RWPE2 (cell line): Measurements from ENCODE around the gene BTG1.

ENCODE experiments used
- ATAC-seq: fragments of 200-7000 bp; cut with Tn5 transposase; 3 replicates; pipeline ENCODE4 v1.9.1; 2021; ENCODE audit warnings: low read depth
- DNase-seq: peaks from one replicate; pipeline ENCODE4 v3.0.0-alpha.2; 2020; ENCODE audit warnings: low spot score
- H3K27ac ChIP-seq: fragments of 450-650 bp; 2 replicates; pipeline ENCODE4 v1.5.1; 2017; ENCODE audit warnings: mild to moderate bottlenecking; ENCODE audit not compliant: poor library complexity, severe bottlenecking
- H3K27me3 ChIP-seq: fragments of 250-450 bp; sonication (Bioruptor Pico); 2 replicates; pipeline ENCODE4 v1.5.1; 2021; ENCODE audit warnings: mild to moderate bottlenecking, moderate library complexity; ENCODE audit not compliant: insufficient read depth, poor library complexity, severe bottlenecking
- H3K36me3 ChIP-seq: fragments of 250-450 bp; sonication (Bioruptor Pico); 2 replicates; pipeline ENCODE4 v1.5.1; 2020; ENCODE audit warnings: low read depth, mild to moderate bottlenecking, moderate library complexity
- H3K4me1 ChIP-seq: fragments of 250-450 bp; sonication (Bioruptor Pico); 2 replicates; pipeline ENCODE4 v1.5.1; 2021; ENCODE audit warnings: mild to moderate bottlenecking, moderate library complexity; ENCODE audit not compliant: insufficient read depth, poor library complexity, severe bottlenecking
- H3K4me3 ChIP-seq: fragments of 250-450 bp; sonication (Bioruptor Pico); 2 replicates; pipeline ENCODE4 v1.5.1; 2021; ENCODE audit warnings: mild to moderate bottlenecking, moderate library complexity; ENCODE audit not compliant: severe bottlenecking
- H3K9me3 ChIP-seq: fragments of 250-450 bp; sonication (Bioruptor Pico); 2 replicates; pipeline ENCODE4 v1.5.1; 2021; ENCODE audit warnings: mild to moderate bottlenecking, moderate library complexity; ENCODE audit not compliant: severe bottlenecking
- TF ChIP-seq, protein P1 (sequence below): fragments of 450-650 bp; IDR thresholded peaks from one replicate; pipeline ENCODE4 v1.5.1; 2017; ENCODE audit warnings: mild to moderate bottlenecking, moderate library complexity; ENCODE audit not compliant: poor library complexity, severe bottlenecking

The BTG1 gene

GRCh38 chr12:92167075-92167474 is 21.4 kb upstream of the BTG1 start:
- H3K27me3 ChIP-seq = no peaks in the 10 kb centered on the region
- no peaks in the 10 kb centered on the region for H3K9me3 ChIP-seq
- H3K27ac ChIP-seq = no peak overlapping the region
- no peak for ATAC-seq
- DNase-seq = no peak
- no peaks in the 10 kb centered on the region for H3K36me3 ChIP-seq
- no peaks in the 10 kb centered on the region for H3K4me1 ChIP-seq
- TF ChIP-seq, protein P1, sequence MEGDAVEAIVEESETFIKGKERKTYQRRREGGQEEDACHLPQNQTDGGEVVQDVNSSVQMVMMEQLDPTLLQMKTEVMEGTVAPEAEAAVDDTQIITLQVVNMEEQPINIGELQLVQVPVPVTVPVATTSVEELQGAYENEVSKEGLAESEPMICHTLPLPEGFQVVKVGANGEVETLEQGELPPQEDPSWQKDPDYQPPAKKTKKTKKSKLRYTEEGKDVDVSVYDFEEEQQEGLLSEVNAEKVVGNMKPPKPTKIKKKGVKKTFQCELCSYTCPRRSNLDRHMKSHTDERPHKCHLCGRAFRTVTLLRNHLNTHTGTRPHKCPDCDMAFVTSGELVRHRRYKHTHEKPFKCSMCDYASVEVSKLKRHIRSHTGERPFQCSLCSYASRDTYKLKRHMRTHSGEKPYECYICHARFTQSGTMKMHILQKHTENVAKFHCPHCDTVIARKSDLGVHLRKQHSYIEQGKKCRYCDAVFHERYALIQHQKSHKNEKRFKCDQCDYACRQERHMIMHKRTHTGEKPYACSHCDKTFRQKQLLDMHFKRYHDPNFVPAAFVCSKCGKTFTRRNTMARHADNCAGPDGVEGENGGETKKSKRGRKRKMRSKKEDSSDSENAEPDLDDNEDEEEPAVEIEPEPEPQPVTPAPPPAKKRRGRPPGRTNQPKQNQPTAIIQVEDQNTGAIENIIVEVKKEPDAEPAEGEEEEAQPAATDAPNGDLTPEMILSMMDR = no peak
- no peak overlapping the region for H3K4me3 ChIP-seq

- no peaks in the 10 kb centered on the region for H3K27me3 ChIP-seq
- no peaks in the 10 kb centered on the region for H3K4me1 ChIP-seq
- no peak overlapping the region for H3K4me3 ChIP-seq
- no peak overlapping the region for H3K27ac ChIP-seq
- no peak for ATAC-seq
- TF ChIP-seq, protein P1 = no peak
- H3K36me3 ChIP-seq = no peaks in the 10 kb centered on the region
- no peaks in the 10 kb centered on the region for H3K9me3 ChIP-seq
- no peak for DNase-seq
Measured at GRCh38 chr12:92164712-92165111, 19.1 kb upstream of the BTG1 start.

DNA sequence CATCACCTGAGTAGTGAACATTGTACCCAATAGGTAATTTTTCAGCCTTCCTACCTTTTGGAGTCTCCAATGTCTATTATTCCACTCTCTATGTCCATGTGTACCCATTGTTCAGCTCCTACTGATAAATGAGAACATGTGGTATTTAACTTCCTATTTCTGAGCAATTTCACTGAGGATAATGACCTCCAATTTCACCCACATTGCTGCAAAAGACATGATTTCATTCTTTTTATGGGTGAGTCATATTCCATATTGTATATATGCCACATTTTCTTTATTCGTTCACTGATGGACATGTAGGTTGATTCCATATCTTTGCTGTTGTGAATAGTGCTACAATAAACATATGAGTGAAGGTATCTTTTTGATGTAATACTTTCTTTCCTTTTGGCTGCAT is 16.4 kb upstream of the BTG1 start:
- ATAC-seq = no peak
- TF ChIP-seq, protein P1 = no peak
- H3K4me1 ChIP-seq = no peaks in the 10 kb centered on the region
- no peaks in the 10 kb centered on the region for H3K9me3 ChIP-seq
- no peak overlapping the region for H3K4me3 ChIP-seq
- no peaks in the 10 kb centered on the region for H3K36me3 ChIP-seq
- DNase-seq = no peak
- no peak overlapping the region for H3K27ac ChIP-seq
- H3K27me3 ChIP-seq = no peaks in the 10 kb centered on the region

DNA sequence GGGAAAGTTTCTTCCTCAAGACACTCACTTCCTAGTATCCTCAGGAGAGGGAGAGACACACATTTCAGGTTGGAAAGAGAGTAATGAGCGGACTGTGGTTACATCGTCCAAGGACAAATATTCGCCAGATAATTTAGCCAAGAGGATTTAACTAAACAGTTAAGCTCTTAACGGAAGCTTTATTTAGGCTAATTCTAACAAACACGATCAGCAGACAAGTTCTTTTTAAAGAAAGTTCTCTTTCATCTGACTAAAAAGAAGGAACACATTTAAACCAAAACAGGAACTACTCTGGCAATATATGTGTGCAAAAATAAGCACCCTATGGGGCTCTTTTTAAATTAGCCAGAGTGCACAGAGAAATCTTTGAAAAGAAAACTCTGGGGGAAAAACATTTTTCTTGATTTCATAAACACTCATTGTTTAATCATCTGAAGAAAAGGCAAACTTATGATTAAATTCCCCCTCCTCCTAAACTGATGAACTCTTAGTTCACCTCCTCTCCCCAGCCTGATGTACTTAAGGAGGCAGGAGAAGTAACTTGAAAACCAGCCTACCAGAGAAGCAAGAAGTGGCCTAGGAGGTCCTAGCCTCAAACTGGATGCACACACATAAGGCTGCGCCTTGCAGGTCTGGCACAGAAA is 13.3 kb upstream of the BTG1 start:
- DNase-seq (no peak), ATAC-seq (no peak)
- TF ChIP-seq, protein P1 = no peak
- no peaks in the 10 kb centered on the region for H3K4me1 ChIP-seq
- H3K9me3 ChIP-seq = no peaks in the 10 kb centered on the region
- no peaks in the 10 kb centered on the region for H3K36me3 ChIP-seq
- H3K4me3 ChIP-seq = no peak overlapping the region
- no peak overlapping the region for H3K27ac ChIP-seq
- no peaks in the 10 kb centered on the region for H3K27me3 ChIP-seq

DNA sequence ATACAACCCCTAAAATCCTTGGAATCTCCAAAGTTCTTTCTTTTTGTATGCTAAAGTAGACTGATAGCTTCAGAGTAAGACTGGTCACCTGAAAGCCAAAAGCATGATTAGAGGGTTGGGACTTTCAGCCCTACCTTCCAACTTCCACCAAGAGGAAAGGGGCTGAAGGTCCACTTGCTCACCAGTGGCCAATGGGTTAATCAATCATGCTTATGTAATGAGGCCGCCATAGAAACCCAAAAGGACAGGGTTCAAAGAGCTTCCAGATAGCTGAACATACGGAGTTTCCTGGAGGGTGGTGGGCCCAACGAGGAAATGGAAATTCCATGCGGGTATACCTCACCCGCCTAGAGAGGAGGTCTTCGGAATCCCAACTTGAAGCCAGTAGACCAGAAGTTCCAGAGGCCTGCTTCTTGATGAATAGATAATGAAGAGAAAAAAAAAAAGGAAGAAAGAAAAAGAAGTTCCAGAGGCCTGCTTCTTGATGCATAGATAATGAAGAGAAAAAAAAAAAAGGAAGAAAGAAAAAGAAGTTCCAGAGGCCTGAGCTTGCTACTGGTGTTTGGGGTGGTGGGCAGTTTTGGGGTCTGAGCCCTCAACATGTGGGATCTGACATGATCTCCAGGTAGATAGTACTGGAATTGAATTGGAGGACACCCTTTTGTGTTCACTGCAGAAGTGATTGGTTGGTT is 11.2 kb upstream of the BTG1 start:
- Histone ChIP-seq H3K27ac (no peak overlapping the region), H3K36me3 (no peaks in the 10 kb centered on the region), H3K4me3 (no peak overlapping the region), H3K4me1 (no peaks in the 10 kb centered on the region), H3K27me3 (no peaks in the 10 kb centered on the region), H3K9me3 (no peaks in the 10 kb centered on the region)
- TF ChIP-seq, protein P1 = no peak
- DNase-seq = no peak
- no peak for ATAC-seq
